Small intestine (tissue), 4 donors: ENCODE measurements around the gene DNAAF1. TPM values are rescaled to one million over a fixed set of nuclear protein-coding genes. Genes with fewer than 3 reads are reported as not detected.

Source experiments
- polyA plus RNA-seq, 4 donors: library from polyadenylated mRNA; stranded (reverse) in 3 of 4; unstranded in 1 of 4; fragments of 200-250 nt in 3 of 4; fragments of 120-200 nt in 1 of 4; gene quantifications; one replicate each; pipeline versions ENCODE4 v1.2.1 to v1.2.3, GENCODE V29; 2013
- donor health status: healthy with polysubstance abuse.
- donor health status: Bipolar disorder and iron deficiency.
- donor health status: healthy.

Gene DNAAF1
- polyA plus RNA-seq, 4 donors: 0.24 to 2.0 (median 0.72) TPM; not detected in 1

Other genes with a start within 250 kb of the DNAAF1 start
- 1 to 10 TPM; 2.2 to 5.3 (median 3.4) TPM for gene MLYCD, start 246.2 kb upstream of the DNAAF1 start, polyA plus RNA-seq
- 100 to 1,000 TPM in 1 of 4 donors, 10 to 100 TPM in 2, 1 to 10 TPM in 1; 3.4 to 101 (median 41.1) TPM for gene OSGIN1, start 192.1 kb upstream of the DNAAF1 start, polyA plus RNA-seq
- 1 to 10 TPM in 1 of 4 donors, under 1 TPM in 1, not detected in 2; 0.18 to 5.9 TPM for gene NECAB2, start 177.1 kb upstream of the DNAAF1 start, polyA plus RNA-seq
- gene SLC38A8, start 102.5 kb upstream of the DNAAF1 start, polyA plus RNA-seq: under 1 TPM in 1 of 4 donors, not detected in 3; 0.33 TPM
- 10 to 100 TPM; 24.0 to 69.0 (median 35.7) TPM for gene MBTPS1, start 28.4 kb upstream of the DNAAF1 start, polyA plus RNA-seq
- 10 to 100 TPM in 2 of 4 donors, 1 to 10 TPM in 2; 7.1 to 18.7 (median 10.4) TPM for gene HSDL1, start 131 bp upstream of the DNAAF1 start, polyA plus RNA-seq
- gene TAF1C, start 41.7 kb downstream of the DNAAF1 start, polyA plus RNA-seq: 10 to 100 TPM; 33.4 to 61.3 (median 39.9) TPM
- gene ADAD2, start 45.8 kb downstream of the DNAAF1 start, polyA plus RNA-seq: under 1 TPM in 2 of 4 donors, not detected in 2; 0.22 to 0.27 TPM
- not detected for gene KCNG4, start 94.7 kb downstream of the DNAAF1 start, polyA plus RNA-seq
- gene WFDC1, start 149.6 kb downstream of the DNAAF1 start, polyA plus RNA-seq: 1 to 10 TPM; 1.6 to 5.4 (median 3.8) TPM
- gene ATP2C2, start 223.2 kb downstream of the DNAAF1 start, polyA plus RNA-seq: 10 to 100 TPM in 2 of 4 donors, 1 to 10 TPM in 2; 4.0 to 45.7 (median 15.6) TPM